ENCODE results near the gene CACNA2D4.

CACNA2D4 gene

GRCh38 chr12:1844223-1844622 lies 74.2 kb downstream of the CACNA2D4 start:
- no peak for TF ChIP-seq CTCF (IDR thresholded peaks at IDR 0.05; ENCODE audit: low read depth, low read length)

GRCh38 chr12:1843641-1844005 lies 74.8 kb downstream of the CACNA2D4 start:
- H3K4me3 ChIP-seq (ENCODE audit: low read depth, low read length), result no peak overlapping the region
- TF ChIP-seq CTCF (IDR thresholded peaks at IDR 0.05; ENCODE audit: low read depth, low read length), result no peak

More at GRCh38 chr12:1844223-1844622, 74.2 kb downstream of the CACNA2D4 start:
- no peak overlapping the region for H3K4me3 ChIP-seq (ENCODE audit: low read depth, low read length)

- no peak for TF ChIP-seq CTCF (IDR thresholded peaks at IDR 0.05; ENCODE audit: low read depth, low read length)
- H3K4me3 ChIP-seq (ENCODE audit: low read depth, low read length), result no peak overlapping the region
Measured at GRCh38 chr12:1842905-1843640, 75.4 kb downstream of the CACNA2D4 start.

- TF ChIP-seq CTCF (IDR thresholded peaks at IDR 0.05; ENCODE audit: low read depth, low read length), result no peak
- H3K4me3 ChIP-seq (ENCODE audit: low read depth, low read length), result no peak overlapping the region
Measured at GRCh38 chr12:1842183-1842904, 76.1 kb downstream of the CACNA2D4 start.

GRCh38 chr12:1841586-1842182 lies 76.8 kb downstream of the CACNA2D4 start:
- no peak for TF ChIP-seq CTCF (IDR thresholded peaks at IDR 0.05; ENCODE audit: low read depth, low read length)

GRCh38 chr12:1840981-1841425 lies 77.4 kb downstream of the CACNA2D4 start:
- no peak overlapping the region for H3K4me3 ChIP-seq (ENCODE audit: low read depth, low read length)
- TF ChIP-seq CTCF (IDR thresholded peaks at IDR 0.05; ENCODE audit: low read depth, low read length), result no peak

More at GRCh38 chr12:1841586-1842182, 76.8 kb downstream of the CACNA2D4 start:
- no peak overlapping the region for H3K4me3 ChIP-seq (ENCODE audit: low read depth, low read length)
